ENCODE results near the gene ZER1. TPM values are rescaled to one million over a fixed set of nuclear protein-coding genes. Genes with fewer than 3 reads are reported as not detected.

ZER1 gene
- total and polyA plus RNA-seq, 12 donors: 24.3 to 71.1 (median 58.9) TPM

- 67 to 69% methylated on average over 31 of the region's 31 CpGs for WGBS, 2 donors
- Histone ChIP-seq H3K4me3 (peak overlapping the region; percentile 56 to 93 (median 78)), H3K27ac (peak overlapping the region; percentile 70 to 96 (median 93)), H3K36me3 (peaks cover 0 to 5% (median 0%) of the 10 kb centered on the region in 9 donors), H3K27me3 (no peaks in the 10 kb centered on the region), H3K4me1 (peaks cover 0 to 24% (median 15%) of the 10 kb centered on the region in 9 donors), H3K9me3 (no peaks in the 10 kb centered on the region)
- TF ChIP-seq, protein P1, sequence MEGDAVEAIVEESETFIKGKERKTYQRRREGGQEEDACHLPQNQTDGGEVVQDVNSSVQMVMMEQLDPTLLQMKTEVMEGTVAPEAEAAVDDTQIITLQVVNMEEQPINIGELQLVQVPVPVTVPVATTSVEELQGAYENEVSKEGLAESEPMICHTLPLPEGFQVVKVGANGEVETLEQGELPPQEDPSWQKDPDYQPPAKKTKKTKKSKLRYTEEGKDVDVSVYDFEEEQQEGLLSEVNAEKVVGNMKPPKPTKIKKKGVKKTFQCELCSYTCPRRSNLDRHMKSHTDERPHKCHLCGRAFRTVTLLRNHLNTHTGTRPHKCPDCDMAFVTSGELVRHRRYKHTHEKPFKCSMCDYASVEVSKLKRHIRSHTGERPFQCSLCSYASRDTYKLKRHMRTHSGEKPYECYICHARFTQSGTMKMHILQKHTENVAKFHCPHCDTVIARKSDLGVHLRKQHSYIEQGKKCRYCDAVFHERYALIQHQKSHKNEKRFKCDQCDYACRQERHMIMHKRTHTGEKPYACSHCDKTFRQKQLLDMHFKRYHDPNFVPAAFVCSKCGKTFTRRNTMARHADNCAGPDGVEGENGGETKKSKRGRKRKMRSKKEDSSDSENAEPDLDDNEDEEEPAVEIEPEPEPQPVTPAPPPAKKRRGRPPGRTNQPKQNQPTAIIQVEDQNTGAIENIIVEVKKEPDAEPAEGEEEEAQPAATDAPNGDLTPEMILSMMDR (IDR thresholded peaks at IDR 0.05): no peak
- ATAC-seq (peak; percentile 41 to 89 (median 81)), DNase-seq (peak; percentile 69 to 72)
- intact Hi-C loops (cut with DNase I): loop anchor here in 2 of 10 donors (2.0 to 5.0 kb wide), 2 partner anchors 21 to 69 kb away; partner anchors contain the start of genes ZDHHC12 (in 1 of the 2) and ZER1 (in 1 of the 2)
These were observed 67.9 kb downstream of the ZER1 start for GRCh38 chr9:128703616-128704355.

- Histone ChIP-seq H3K4me3 (peak overlapping the region; percentile 56 to 93 (median 78)), H3K27ac (peak overlapping the region; percentile 70 to 96 (median 93)), H3K4me1 (peaks cover 0 to 24% (median 15%) of the 10 kb centered on the region in 9 donors), H3K27me3 (no peaks in the 10 kb centered on the region), H3K9me3 (no peaks in the 10 kb centered on the region), H3K36me3 (peaks cover 0 to 5% (median 0%) of the 10 kb centered on the region in 9 donors)
- WGBS, 2 donors: 8 to 10% methylated on average over 47 to 55 of the region's 55 CpGs
- TF ChIP-seq, protein P1 (IDR thresholded peaks at IDR 0.05): no peak
- DNase-seq: peak; percentile 30 to 53
- intact Hi-C loops (cut with DNase I): loop anchor here in 2 of 10 donors (2.0 to 5.0 kb wide), 2 partner anchors 22 to 69 kb away; partner anchors contain the start of genes ZDHHC12 (in 1 of the 2) and ZER1 (in 1 of the 2)
- ATAC-seq: peak; percentile 18 to 65 (median 40)
These were observed 68.6 kb downstream of the ZER1 start for GRCh38 chr9:128702949-128703615.

DNA sequence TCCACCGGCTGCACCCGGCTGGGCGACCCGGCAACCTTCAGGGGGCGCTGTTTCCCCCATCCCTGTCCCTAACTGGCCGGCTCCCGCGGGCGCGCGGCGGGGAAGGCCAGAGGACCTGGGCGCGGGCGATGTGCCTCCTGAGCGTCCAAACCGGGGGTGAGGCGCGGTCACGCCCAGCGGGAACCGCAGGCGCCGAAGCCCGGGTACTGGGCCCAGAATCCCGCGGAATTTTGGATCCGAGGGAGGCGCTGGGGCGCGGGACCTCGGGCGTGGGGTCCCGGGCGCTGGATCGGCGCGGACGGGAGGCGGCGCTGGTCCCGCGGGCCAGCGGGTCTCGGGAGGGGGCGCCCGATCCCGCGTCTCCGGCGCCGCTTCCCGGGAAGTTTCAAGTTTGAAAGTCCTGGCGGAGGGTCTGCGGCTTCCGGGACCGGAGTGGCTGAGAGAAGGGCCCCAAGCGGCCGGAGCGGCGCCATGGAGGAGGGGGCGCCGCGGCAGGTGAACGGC lies 69.2 kb downstream of the ZER1 start, which contains the start of gene PKN3:
TSS of gene PKN3 (plus strand) at position 59 of the 504 bp plus-strand sequence. CDS start at position 472, 413 bp downstream.
- Histone ChIP-seq H3K9me3 (no peaks in the 10 kb centered on the region), H3K27me3 (no peaks in the 10 kb centered on the region), H3K4me3 (peak within 1 kb of the TSS; percentile 56 to 93 (median 78)), H3K4me1 (peaks cover 0 to 24% (median 15%) of the 10 kb centered on the region in 9 donors), H3K36me3 (peaks cover 0 to 4% (median 0%) of the 10 kb centered on the region in 9 donors), H3K27ac (peak within 1 kb of the TSS; percentile 70 to 96 (median 93))
- ATAC-seq: peak; percentile 76 to 87 (median 82)
- 0% methylated on average over 49 to 65 of the region's 65 CpGs for WGBS, 2 donors
- TF ChIP-seq, protein P1 (IDR thresholded peaks at IDR 0.05): peak; percentile 87 to 96 (median 94)
- peak; percentile 90 to 92 for DNase-seq
- intact Hi-C loops (cut with DNase I): loop anchor here in 2 of 10 donors (2.0 to 5.0 kb wide), 2 partner anchors 22 to 70 kb away; partner anchors contain the start of genes ZDHHC12 (in 1 of the 2) and ZER1 (in 1 of the 2)
